DOHH2 (cell line): ENCODE data around the gene ZNF552.
"Not testable (repeated sequence)": the region's sequence is repeated elsewhere in the genome, so short reads cannot be mapped to it uniquely, and the experiment has no call there.

ENCODE experiments used
- EZH2phosphoT487 ChIP-seq: fragments of 200-600 bp; sonication (generic); IDR thresholded peaks from 2 replicates; pipeline ENCODE4 v1.6.1; 2017; ENCODE audit warnings: borderline replicate concordance, mild to moderate bottlenecking, antibody characterized with exemption, low read length, moderate library complexity, mixed read lengths
- TF ChIP-seq, protein P1 (sequence below): fragments of 200-600 bp; sonication (generic); IDR thresholded peaks from one replicate; pipeline ENCODE4 v1.5.1; 2014; ENCODE audit warnings: antibody characterized with exemption, mild to moderate bottlenecking, low read depth, low read length; ENCODE audit not compliant: poor library complexity, severe bottlenecking

DNA sequence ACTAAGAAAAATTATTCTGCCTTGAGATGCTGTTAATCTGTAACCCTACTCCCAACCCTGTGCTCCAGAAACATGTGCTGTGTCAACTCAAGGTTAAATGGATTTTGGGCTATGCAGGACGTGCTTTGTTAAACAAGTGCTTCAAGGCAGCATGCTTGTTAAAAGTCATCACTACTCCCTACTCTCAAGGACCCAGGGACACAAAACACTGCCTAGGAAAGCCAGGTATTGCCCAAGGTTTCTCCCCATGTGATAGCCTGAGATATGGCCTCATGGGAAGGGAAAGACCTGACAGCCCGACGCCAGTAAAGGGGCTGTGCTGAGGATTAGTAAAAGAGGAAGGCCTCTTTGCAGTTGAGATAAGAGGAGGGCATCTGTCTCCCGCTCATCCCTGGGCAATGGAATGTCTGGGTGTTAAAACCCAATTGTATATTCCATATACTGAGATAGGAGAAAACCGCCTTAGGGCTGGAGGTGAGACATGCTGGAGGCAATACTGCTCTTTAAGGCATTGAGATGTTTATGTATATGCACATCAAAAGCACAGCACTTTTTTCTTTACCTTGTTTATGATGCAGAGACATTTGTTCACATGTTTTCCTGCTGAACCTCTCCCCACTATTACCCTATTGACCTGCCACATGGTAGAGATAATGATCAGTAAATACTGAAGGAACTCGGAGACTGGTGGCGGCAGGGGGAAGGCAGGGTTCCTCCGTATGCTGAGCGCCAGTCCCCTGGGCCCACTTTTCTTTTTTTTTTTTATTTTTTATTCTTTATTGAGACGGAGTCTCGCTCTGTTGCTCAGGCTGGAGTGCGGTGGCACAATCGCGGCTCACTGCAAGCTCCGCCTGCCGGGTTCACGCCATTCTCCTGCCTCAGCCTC is 4.1 kb downstream of the ZNF552 start:
- TF ChIP-seq, protein P1, sequence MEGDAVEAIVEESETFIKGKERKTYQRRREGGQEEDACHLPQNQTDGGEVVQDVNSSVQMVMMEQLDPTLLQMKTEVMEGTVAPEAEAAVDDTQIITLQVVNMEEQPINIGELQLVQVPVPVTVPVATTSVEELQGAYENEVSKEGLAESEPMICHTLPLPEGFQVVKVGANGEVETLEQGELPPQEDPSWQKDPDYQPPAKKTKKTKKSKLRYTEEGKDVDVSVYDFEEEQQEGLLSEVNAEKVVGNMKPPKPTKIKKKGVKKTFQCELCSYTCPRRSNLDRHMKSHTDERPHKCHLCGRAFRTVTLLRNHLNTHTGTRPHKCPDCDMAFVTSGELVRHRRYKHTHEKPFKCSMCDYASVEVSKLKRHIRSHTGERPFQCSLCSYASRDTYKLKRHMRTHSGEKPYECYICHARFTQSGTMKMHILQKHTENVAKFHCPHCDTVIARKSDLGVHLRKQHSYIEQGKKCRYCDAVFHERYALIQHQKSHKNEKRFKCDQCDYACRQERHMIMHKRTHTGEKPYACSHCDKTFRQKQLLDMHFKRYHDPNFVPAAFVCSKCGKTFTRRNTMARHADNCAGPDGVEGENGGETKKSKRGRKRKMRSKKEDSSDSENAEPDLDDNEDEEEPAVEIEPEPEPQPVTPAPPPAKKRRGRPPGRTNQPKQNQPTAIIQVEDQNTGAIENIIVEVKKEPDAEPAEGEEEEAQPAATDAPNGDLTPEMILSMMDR, result not testable (repeated sequence)
- not testable (repeated sequence) for TF ChIP-seq EZH2phosphoT487
